H9 (cell line): ENCODE results near the gene STK11IP. TPM values are rescaled to one million over a fixed set of nuclear protein-coding genes. Genes with fewer than 3 reads are reported as not detected.
A peak's percentile ranks its signal among the peaks of the same experiment; 100 is the strongest.

Experiments
- DNase-seq: peaks from one replicate; pipeline ENCODE4 v3.0.0-alpha.2; 2017
- H2AFZ ChIP-seq: one replicate; pipeline ENCODE4 v1.6.1; 2013; ENCODE audit warnings: mild to moderate bottlenecking, low read length, control low read depth, moderate library complexity
- H2AK5ac ChIP-seq: 2 replicates; pipeline ENCODE4 v1.6.1; 2013; ENCODE audit warnings: low read length, control low read depth, mixed read lengths; ENCODE audit not compliant: insufficient read length
- H2BK120ac ChIP-seq: one replicate; pipeline ENCODE4 v1.6.1; 2013; ENCODE audit warnings: low read depth, mild to moderate bottlenecking, low read length, control low read depth, inconsistent platforms; ENCODE audit not compliant: poor library complexity, severe bottlenecking
- H2BK12ac ChIP-seq: 2 replicates; pipeline ENCODE4 v1.6.1; 2013; ENCODE audit warnings: low read length, control low read depth, mixed read lengths, low read depth; ENCODE audit not compliant: insufficient read length
- H2BK15ac ChIP-seq: 2 replicates; pipeline ENCODE4 v1.6.1; 2013; ENCODE audit warnings: low read depth, low read length, control low read depth
- H2BK20ac ChIP-seq: one replicate; pipeline ENCODE4 v1.6.1; 2013; ENCODE audit warnings: low read depth, mild to moderate bottlenecking, low read length, control low read depth, inconsistent platforms; ENCODE audit not compliant: poor library complexity, severe bottlenecking
- H2BK5ac ChIP-seq: 2 replicates; pipeline ENCODE4 v1.6.1; 2013; ENCODE audit warnings: low read length, control low read depth, mixed read lengths; ENCODE audit not compliant: insufficient read length
- H3K14ac ChIP-seq: 2 replicates; pipeline ENCODE4 v1.6.1; 2013; ENCODE audit warnings: low read length, control low read depth; ENCODE audit not compliant: insufficient read depth
- H3K18ac ChIP-seq: 2 replicates; pipeline ENCODE4 v1.6.1; 2013; ENCODE audit warnings: low read depth, mild to moderate bottlenecking, mixed read lengths, low read length, control low read depth; ENCODE audit not compliant: insufficient read length
- H3K23ac ChIP-seq: 2 replicates; pipeline ENCODE4 v1.6.1; 2013; ENCODE audit warnings: low read length, control low read depth, mixed read lengths, low read depth; ENCODE audit not compliant: insufficient read length
- H3K23me2 ChIP-seq: 2 replicates; pipeline ENCODE4 v1.6.1; 2013; ENCODE audit warnings: low read depth, mild to moderate bottlenecking, mixed read lengths, low read length, control low read depth; ENCODE audit not compliant: insufficient read length, poor library complexity, severe bottlenecking
- H3K27ac ChIP-seq: 2 replicates; pipeline ENCODE4 v1.5.1; 2013; ENCODE audit warnings: low read length, control low read depth, mixed read lengths, low read depth; ENCODE audit not compliant: insufficient read length
- H3K27me3 ChIP-seq: 2 replicates; pipeline ENCODE4 v1.6.1; 2013; ENCODE audit warnings: low read length, control low read depth, inconsistent platforms; ENCODE audit not compliant: insufficient read depth
- H3K4ac ChIP-seq: 2 replicates; pipeline ENCODE4 v1.6.1; 2013; ENCODE audit warnings: low read depth, mild to moderate bottlenecking, control low read depth, inconsistent platforms, low read length, moderate library complexity
- H3K4me1 ChIP-seq: 2 replicates; pipeline ENCODE4 v1.6.1; 2013; ENCODE audit warnings: low read length, control low read depth, inconsistent platforms; ENCODE audit not compliant: insufficient read depth
- H3K4me2 ChIP-seq: 2 replicates; pipeline ENCODE4 v1.6.1; 2013; ENCODE audit warnings: low read length, control low read depth, mixed read lengths; ENCODE audit not compliant: insufficient read length, insufficient read depth
- H3K56ac ChIP-seq: 2 replicates; pipeline ENCODE4 v1.6.1; 2013; ENCODE audit warnings: low read depth, mild to moderate bottlenecking, mixed read lengths, low read length, control low read depth; ENCODE audit not compliant: insufficient read length
- H3K79me1 ChIP-seq: 2 replicates; pipeline ENCODE4 v1.6.1; 2013; ENCODE audit warnings: low read depth, mild to moderate bottlenecking, moderate library complexity, low read length, control low read depth, inconsistent platforms; ENCODE audit not compliant: insufficient read depth, poor library complexity, severe bottlenecking
- H3K79me2 ChIP-seq: 2 replicates; pipeline ENCODE4 v1.6.1; 2013; ENCODE audit warnings: low read length, control low read depth, inconsistent platforms; ENCODE audit not compliant: insufficient read depth
- H3K9ac ChIP-seq: 2 replicates; pipeline ENCODE4 v1.6.1; 2013; ENCODE audit warnings: low read length, control low read depth, mixed read lengths; ENCODE audit not compliant: insufficient read length; ENCODE audit errors: extremely low read depth
- H3K9me3 ChIP-seq: one replicate; pipeline ENCODE4 v1.6.1; 2013; ENCODE audit warnings: low read depth, low read length, inconsistent platforms; ENCODE audit not compliant: control insufficient read depth
- H3T11ph ChIP-seq: one replicate; pipeline ENCODE4 v1.6.1; 2013; ENCODE audit warnings: mild to moderate bottlenecking, low read length, control low read depth, inconsistent platforms
- H4K20me1 ChIP-seq: one replicate; pipeline ENCODE4 v1.6.1; 2013; ENCODE audit not compliant: control insufficient read depth, insufficient read length, insufficient read depth
- H4K5ac ChIP-seq: 2 replicates; pipeline ENCODE4 v1.6.1; 2013; ENCODE audit warnings: low read depth, mild to moderate bottlenecking, mixed read lengths, low read length, control low read depth; ENCODE audit not compliant: insufficient read length
- H4K8ac ChIP-seq: replicated peaks from 2 replicates; pipeline ENCODE4 v1.6.1; 2013; ENCODE audit warnings: low read length, control low read depth, mixed read lengths, low read depth; ENCODE audit not compliant: insufficient read length
- H4K91ac ChIP-seq: 2 replicates; pipeline ENCODE4 v1.6.1; 2013; ENCODE audit warnings: low read depth, mild to moderate bottlenecking, moderate library complexity, mixed read lengths, low read length, control low read depth; ENCODE audit not compliant: insufficient read length
- H3K27ac Mint-ChIP-seq, 3 experiments: 2 replicates in 2 of 3; 3 replicates in 1 of 3; pipeline ENCODE4 v1.8.0; 2020 to 2021; ENCODE audit warnings: mixed read lengths in 3 of 3, mild to moderate bottlenecking in 1 of 3, moderate library complexity in 1 of 3
- H3K27me3 Mint-ChIP-seq: 2 replicates; pipeline ENCODE4 v1.8.0; 2021; ENCODE audit warnings: low read depth, mild to moderate bottlenecking, moderate library complexity, mixed read lengths
- H3K36me3 Mint-ChIP-seq, 3 experiments: 2 replicates in 2 of 3; 3 replicates in 1 of 3; pipeline ENCODE4 v1.8.0; 2020 to 2021; ENCODE audit warnings: low read depth in 3 of 3, mixed read lengths in 3 of 3; ENCODE audit not compliant: insufficient read depth in 1 of 3
- H3K4me1 Mint-ChIP-seq, 2 experiments: 2 replicates each; pipeline ENCODE4 v1.8.0; 2020; ENCODE audit warnings: mixed read lengths in 2 of 2
- H3K4me3 Mint-ChIP-seq, 2 experiments: 2 replicates in 1 of 2; 3 replicates in 1 of 2; pipeline ENCODE4 v1.8.0; 2020 to 2021; ENCODE audit warnings: mild to moderate bottlenecking in 2 of 2, mixed read lengths in 2 of 2, moderate library complexity in 1 of 2
- H3K9me3 Mint-ChIP-seq, 2 experiments: 2 replicates in 1 of 2; 3 replicates in 1 of 2; pipeline ENCODE4 v1.8.0; 2020; ENCODE audit warnings: mild to moderate bottlenecking in 2 of 2, mixed read lengths in 2 of 2, moderate library complexity in 1 of 2
- CTCF ChIP-seq: fragments of 200-600 bp; sonication (generic); conservative IDR thresholded peaks from 3 replicates; pipeline ENCODE4 v1.8.0; 2021; ENCODE audit warnings: antibody characterized with exemption, mild to moderate bottlenecking
- WGBS: extraction: QIAGEN DNeasy Blood & Tissue Kit; methylation state at CpG from one replicate; pipeline ENCODE4 v1.1.7; 2013; ENCODE audit warnings: missing lambda C conversion rate, low lambda C conversion rate, mixed read lengths; ENCODE audit not compliant: insufficient read length; ENCODE audit errors: extremely low coverage; 5-methylcytosine and 5-hydroxymethylcytosine counted together
- total RNA-seq: library from RNA; stranded (reverse); gene quantifications from 2 replicates; pipeline ENCODE4 v1.2.1, GENCODE V29; 2021

The STK11IP gene
- total RNA-seq, 1 experiment from 2014 or later, result 31.1 TPM

- WGBS, result no CpG with 5 or more reads among the region's 11 CpGs
- peak overlapping the region; percentile 96 to 98 (median 97); a peak in 4 of 7 replicates for H3K27ac Mint-ChIP-seq
Observed at GRCh38 chr2:219566640-219567039, 31.0 kb upstream of the STK11IP start.

More at GRCh38 chr2:219566640-219567039, 31.0 kb upstream of the STK11IP start:
- no peak overlapping the region for H2BK15ac ChIP-seq
- H2BK5ac ChIP-seq, result no peak overlapping the region
- no peak overlapping the region for H4K8ac ChIP-seq
- peaks cover 12% of the 10 kb centered on the region; the same call in 1 of the 2 replicates for H3K4me1 ChIP-seq
- H3K9me3 ChIP-seq, result no peaks in the 10 kb centered on the region
- H3K27me3 Mint-ChIP-seq, result peaks cover 5% of the 10 kb centered on the region
- H3K23ac ChIP-seq, result no peak overlapping the region
- no peak overlapping the region for H2AFZ ChIP-seq
- H3K4me1 Mint-ChIP-seq, result peaks cover 67 to 71% of the 10 kb centered on the region in 2 experiments
- no peak overlapping the region for H3K14ac ChIP-seq
- no peak overlapping the region for H2BK120ac ChIP-seq
- no peak overlapping the region for H3K18ac ChIP-seq
- H3T11ph ChIP-seq, result no peak overlapping the region
- H4K91ac ChIP-seq, result no peak overlapping the region
- no peak overlapping the region for H2BK20ac ChIP-seq
- H4K20me1 ChIP-seq, result no peaks in the 10 kb centered on the region
- no peak overlapping the region for H3K4ac ChIP-seq
- H3K79me2 ChIP-seq, result no peaks in the 10 kb centered on the region
- peak overlapping the region in 1 of 2 experiments; percentile 66; a peak in 2 of 5 replicates for H3K4me3 Mint-ChIP-seq
- H3K9me3 Mint-ChIP-seq, result no peaks in the 10 kb centered on the region; a peak in 1 of 5 replicates
- no peak overlapping the region for H2BK12ac ChIP-seq
- no peak for DNase-seq
- H2AK5ac ChIP-seq, result no peak overlapping the region
- no peaks in the 10 kb centered on the region for H3K79me1 ChIP-seq
- H3K9ac ChIP-seq, result no peak overlapping the region
- no peak overlapping the region for H3K56ac ChIP-seq
- peaks cover 7% of the 10 kb centered on the region for H3K23me2 ChIP-seq
- H3K27me3 ChIP-seq, result no peaks in the 10 kb centered on the region; the same call in 1 of the 2 replicates
- TF ChIP-seq CTCF, result no peak
- no peak overlapping the region for H4K5ac ChIP-seq
- peaks cover 49 to 72% (median 68%) of the 10 kb centered on the region in 3 experiments for H3K36me3 Mint-ChIP-seq
- no peak overlapping the region for H3K27ac ChIP-seq
- H3K4me2 ChIP-seq, result no peak overlapping the region
